OCI-LY7 (cell line): ENCODE data around the gene MRFAP1. TPM values are rescaled to one million over a fixed set of nuclear protein-coding genes. Genes with fewer than 3 reads are reported as not detected.

Source experiments
- BruUV-seq: library from RNA; stranded (reverse); fragments of 400-500 nt; replicated peaks from 2 replicates; lab custom pipeline; 2021; lab: Mats Ljungman, UMichigan
- CTCF ChIA-PET: fragments of 300-600 bp; sonication (Branson Sonifier 250); formaldehyde crosslinking; loops from one replicate; lab custom pipeline; 2022; ENCODE audit warnings: antibody characterized with exemption; ENCODE audit not compliant: unreplicated experiment; lab: Charles Lee
- POLR2A ChIA-PET: fragments of 300-600 bp; sonication (Branson Sonifier 250); formaldehyde crosslinking; loops from one replicate; lab custom pipeline; 2022; ENCODE audit warnings: antibody characterized with exemption; lab: Charles Lee
- DNase-seq: peaks from one replicate; pipeline ENCODE4 v3.0.0-alpha.2; 2015; ENCODE audit warnings: low spot score
- H2AFZ ChIP-seq: fragments of 200-600 bp; sonication (generic), shearing (Covaris generic); 2 replicates; pipeline ENCODE4 v1.6.1; 2014; ENCODE audit warnings: mild to moderate bottlenecking, antibody characterized with exemption, low read length, moderate library complexity
- H3K27ac ChIP-seq: fragments of 200-600 bp; sonication (generic); 2 replicates; pipeline ENCODE4 v1.5.1; 2014; ENCODE audit warnings: mixed run types, low read depth, mild to moderate bottlenecking, moderate library complexity, low read length, inconsistent platforms; ENCODE audit not compliant: poor library complexity, severe bottlenecking
- H3K36me3 ChIP-seq: fragments of 200-600 bp; sonication (generic); 2 replicates; pipeline ENCODE4 v1.6.1; 2014; ENCODE audit warnings: mild to moderate bottlenecking, antibody characterized with exemption, low read length, moderate library complexity, mixed read lengths; ENCODE audit not compliant: insufficient read depth
- H3K4me1 ChIP-seq: fragments of 200-600 bp; sonication (generic); 2 replicates; pipeline ENCODE4 v1.5.1; 2014; ENCODE audit warnings: mild to moderate bottlenecking, low read length; ENCODE audit not compliant: insufficient read depth, poor library complexity, severe bottlenecking
- H3K4me2 ChIP-seq: fragments of 200-600 bp; sonication (generic); 2 replicates; pipeline ENCODE4 v1.6.1; 2014; ENCODE audit warnings: mild to moderate bottlenecking, low read length
- H3K4me3 ChIP-seq: fragments of 200-600 bp; sonication (generic); 2 replicates; pipeline ENCODE4 v1.5.1; 2014; ENCODE audit warnings: mild to moderate bottlenecking, low read depth, low read length; ENCODE audit not compliant: poor library complexity, severe bottlenecking
- H3K79me2 ChIP-seq: fragments of 200-600 bp; sonication (generic); 2 replicates; pipeline ENCODE4 v1.6.1; 2016; ENCODE audit warnings: low read depth, mild to moderate bottlenecking, low read length, moderate library complexity, mixed read lengths; ENCODE audit not compliant: insufficient read depth
- H3K9me2 ChIP-seq: fragments of 200-600 bp; sonication (generic); 2 replicates; pipeline ENCODE4 v1.6.1; 2016; ENCODE audit warnings: mild to moderate bottlenecking, low read length, mixed read lengths; ENCODE audit not compliant: insufficient read depth
- H3K9me3 ChIP-seq: fragments of 200-600 bp; sonication (generic); 2 replicates; pipeline ENCODE4 v1.6.1; 2014; ENCODE audit warnings: mild to moderate bottlenecking, mixed run types, low read length, mixed read lengths
- H4K20me1 ChIP-seq: fragments of 200-600 bp; sonication (generic); 2 replicates; pipeline ENCODE4 v1.6.1; 2014; ENCODE audit warnings: mild to moderate bottlenecking, antibody characterized with exemption, low read length, moderate library complexity, mixed read lengths; ENCODE audit not compliant: insufficient read depth
- EZH2phosphoT487 ChIP-seq: fragments of 200-600 bp; sonication (generic); IDR thresholded peaks from 2 replicates; pipeline ENCODE4 v1.6.1; 2018; ENCODE audit warnings: low read depth, borderline replicate concordance, mild to moderate bottlenecking, mixed run types, antibody characterized with exemption, low read length, moderate library complexity, mixed read lengths
- intact Hi-C: fragments of 100-400 bp; cut with micrococcal nuclease; formaldehyde crosslinking; loops from one replicate; pipeline ENCODE4 v1.10.0; 2022; ENCODE audit not compliant: unreplicated experiment
- total RNA-seq, 2 experiments: library from RNA; depleted of rRNA in 1 of 2; stranded (reverse); fragments of >200 nt in 1 of 2; shearing (Covaris generic) in 1 of 2; gene quantifications; 2 replicates each; pipeline ENCODE4 v1.2.3, GENCODE V29; 2014 to 2022
- TF ChIP-seq, protein P1 (sequence below): fragments of 200-600 bp; sonication (generic); conservative IDR thresholded peaks from 2 replicates; pipeline ENCODE4 v1.5.1; 2014; ENCODE audit warnings: mild to moderate bottlenecking, antibody characterized with exemption, low read length, moderate library complexity, mixed read lengths

MRFAP1 gene
- total RNA-seq, 2 experiments from 2014 or later = 90.8 to 224 TPM

DNA sequence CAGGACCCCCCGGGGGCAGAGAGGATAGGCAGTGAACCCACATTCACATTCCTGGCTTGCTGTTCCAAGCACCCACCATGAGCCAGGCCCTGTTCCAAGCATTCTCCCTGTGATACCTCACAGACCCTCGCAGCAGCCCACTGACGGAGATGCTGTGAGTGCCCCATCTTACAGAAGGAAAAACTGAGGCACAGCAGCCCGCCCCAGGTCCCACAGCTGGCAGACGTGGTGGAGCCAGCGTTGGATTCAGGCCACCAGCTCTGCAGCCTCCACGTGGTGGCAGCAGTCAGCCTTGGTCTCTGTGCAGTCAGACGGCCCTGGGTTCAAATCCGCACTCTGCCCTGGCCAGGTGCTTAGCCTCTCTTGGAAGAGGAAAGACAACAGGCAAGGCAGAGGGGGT lies 48.7 kb upstream of the MRFAP1 start:
- ChIA-PET CTCF (interaction anchor here (1.4 kb wide), 1 partner anchor 17 kb away, joined by 5 read pairs; the partner anchor contains the start of gene MAN2B2), POLR2A (interaction anchor here (1.4 to 2.0 kb wide), 3 partner anchors 17 to 82 kb away, joined by 5 to 8 read pairs (median 7); partner anchors contain the start of gene MAN2B2)
- Histone ChIP-seq H3K79me2 (no peaks in the 10 kb centered on the region), H3K4me3 (no peak overlapping the region), H3K9me2 (no peaks in the 10 kb centered on the region), H3K9me3 (no peaks in the 10 kb centered on the region), H3K36me3 (no peaks in the 10 kb centered on the region), H3K4me1 (peaks cover 17% of the 10 kb centered on the region), H3K27ac (peak overlapping the region; percentile 64), H2AFZ (no peak overlapping the region), H4K20me1 (no peaks in the 10 kb centered on the region), H3K4me2 (peak overlapping the region; percentile 48)
- intact Hi-C loops = no loop called here
- BruUV-seq = no TSS peak
- DNase-seq = peak; percentile 43
- TF ChIP-seq, protein P1, sequence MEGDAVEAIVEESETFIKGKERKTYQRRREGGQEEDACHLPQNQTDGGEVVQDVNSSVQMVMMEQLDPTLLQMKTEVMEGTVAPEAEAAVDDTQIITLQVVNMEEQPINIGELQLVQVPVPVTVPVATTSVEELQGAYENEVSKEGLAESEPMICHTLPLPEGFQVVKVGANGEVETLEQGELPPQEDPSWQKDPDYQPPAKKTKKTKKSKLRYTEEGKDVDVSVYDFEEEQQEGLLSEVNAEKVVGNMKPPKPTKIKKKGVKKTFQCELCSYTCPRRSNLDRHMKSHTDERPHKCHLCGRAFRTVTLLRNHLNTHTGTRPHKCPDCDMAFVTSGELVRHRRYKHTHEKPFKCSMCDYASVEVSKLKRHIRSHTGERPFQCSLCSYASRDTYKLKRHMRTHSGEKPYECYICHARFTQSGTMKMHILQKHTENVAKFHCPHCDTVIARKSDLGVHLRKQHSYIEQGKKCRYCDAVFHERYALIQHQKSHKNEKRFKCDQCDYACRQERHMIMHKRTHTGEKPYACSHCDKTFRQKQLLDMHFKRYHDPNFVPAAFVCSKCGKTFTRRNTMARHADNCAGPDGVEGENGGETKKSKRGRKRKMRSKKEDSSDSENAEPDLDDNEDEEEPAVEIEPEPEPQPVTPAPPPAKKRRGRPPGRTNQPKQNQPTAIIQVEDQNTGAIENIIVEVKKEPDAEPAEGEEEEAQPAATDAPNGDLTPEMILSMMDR = peak; percentile 58
- TF ChIP-seq EZH2phosphoT487 = no peak

DNA sequence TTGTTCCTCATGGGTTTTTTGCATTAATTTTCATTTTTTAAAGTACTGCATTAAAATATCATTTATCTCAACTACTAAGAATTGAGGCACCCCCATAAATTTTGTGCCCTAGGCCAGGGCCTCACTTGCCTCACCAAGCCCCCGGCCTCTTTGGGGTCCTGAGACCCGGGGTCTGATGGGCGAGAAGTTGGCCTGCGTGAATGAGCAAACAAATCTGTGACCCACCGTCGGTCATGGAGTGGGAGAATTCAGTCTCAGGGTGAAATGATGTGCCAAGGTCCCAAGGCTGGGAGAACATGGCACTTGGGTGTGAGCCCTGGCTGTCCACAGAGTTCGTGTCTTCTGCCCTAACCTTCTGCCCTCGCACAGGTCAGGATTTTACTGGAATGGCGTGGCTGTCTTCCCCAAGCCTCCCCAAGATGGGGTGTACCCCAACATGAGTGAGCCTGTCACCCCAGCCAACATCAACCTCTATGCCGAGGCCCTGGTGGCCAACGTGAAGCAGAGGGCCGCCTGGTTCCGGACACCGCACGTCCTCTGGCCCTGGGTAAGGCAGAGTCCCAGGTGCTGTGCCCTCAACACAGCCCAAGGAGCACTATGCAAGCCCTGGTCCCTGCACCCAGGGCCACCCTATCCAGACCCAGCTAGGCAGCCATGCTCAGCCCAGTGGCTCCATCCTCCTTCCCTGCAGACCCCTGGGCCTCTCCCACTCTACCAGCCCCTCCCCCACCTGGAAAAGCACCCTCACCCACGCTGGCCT lies 47.5 kb upstream of the MRFAP1 start:
- DNase-seq = no peak
- no peak overlapping the region for H3K4me3 ChIP-seq
- no peak overlapping the region for H3K4me2 ChIP-seq
- no peaks in the 10 kb centered on the region for H3K79me2 ChIP-seq
- H4K20me1 ChIP-seq = no peaks in the 10 kb centered on the region
- intact Hi-C loops = no loop called here
- H3K4me1 ChIP-seq = peaks cover 20% of the 10 kb centered on the region
- H2AFZ ChIP-seq = no peak overlapping the region
- TF ChIP-seq EZH2phosphoT487 = no peak
- TF ChIP-seq, protein P1 = no peak
- no peaks in the 10 kb centered on the region for H3K9me3 ChIP-seq
- no peaks in the 10 kb centered on the region for H3K9me2 ChIP-seq
- no peak overlapping the region for H3K27ac ChIP-seq
- POLR2A ChIA-PET = no interaction called here
- no TSS peak for BruUV-seq
- CTCF ChIA-PET = no interaction called here
- no peaks in the 10 kb centered on the region for H3K36me3 ChIP-seq

DNA sequence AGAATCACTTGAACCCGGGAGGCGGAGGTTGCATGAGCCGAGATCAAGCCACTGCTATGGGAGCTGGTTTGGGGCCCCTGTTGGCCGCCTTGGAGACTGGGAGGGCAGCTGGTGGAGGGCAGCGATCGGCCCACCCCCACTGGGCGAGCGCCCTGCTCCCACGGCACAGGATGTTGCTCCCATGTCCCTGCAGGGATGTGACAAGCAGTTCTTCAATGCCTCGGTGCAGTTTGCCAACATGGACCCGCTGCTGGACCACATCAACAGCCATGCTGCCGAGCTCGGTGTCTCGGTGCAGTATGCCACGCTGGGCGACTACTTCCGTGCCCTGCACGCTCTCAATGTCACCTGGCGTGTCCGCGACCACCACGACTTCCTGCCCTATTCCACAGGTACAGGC lies 46.1 kb upstream of the MRFAP1 start:
- Histone ChIP-seq H2AFZ (no peak overlapping the region), H3K9me2 (no peaks in the 10 kb centered on the region), H3K4me3 (no peak overlapping the region), H3K4me2 (no peak overlapping the region), H3K4me1 (peaks cover 31% of the 10 kb centered on the region), H3K36me3 (no peaks in the 10 kb centered on the region), H3K27ac (no peak overlapping the region), H4K20me1 (no peaks in the 10 kb centered on the region), H3K79me2 (no peaks in the 10 kb centered on the region), H3K9me3 (no peaks in the 10 kb centered on the region)
- POLR2A ChIA-PET = no interaction called here
- CTCF ChIA-PET = no interaction called here
- no peak for TF ChIP-seq EZH2phosphoT487
- TF ChIP-seq, protein P1 = no peak
- DNase-seq = no peak
- intact Hi-C loops = no loop called here
- BruUV-seq = no TSS peak
